ENCODE data around the gene FAM110D. TPM values are rescaled to one million over a fixed set of nuclear protein-coding genes. Genes with fewer than 3 reads are reported as not detected.
A peak's percentile ranks its signal among the peaks of the same experiment; 100 is the strongest.

FAM110D gene
- total and polyA plus RNA-seq, 2 donors (not counting 1 experiment from before 2014, with no cell fraction given): not detected

DNA sequence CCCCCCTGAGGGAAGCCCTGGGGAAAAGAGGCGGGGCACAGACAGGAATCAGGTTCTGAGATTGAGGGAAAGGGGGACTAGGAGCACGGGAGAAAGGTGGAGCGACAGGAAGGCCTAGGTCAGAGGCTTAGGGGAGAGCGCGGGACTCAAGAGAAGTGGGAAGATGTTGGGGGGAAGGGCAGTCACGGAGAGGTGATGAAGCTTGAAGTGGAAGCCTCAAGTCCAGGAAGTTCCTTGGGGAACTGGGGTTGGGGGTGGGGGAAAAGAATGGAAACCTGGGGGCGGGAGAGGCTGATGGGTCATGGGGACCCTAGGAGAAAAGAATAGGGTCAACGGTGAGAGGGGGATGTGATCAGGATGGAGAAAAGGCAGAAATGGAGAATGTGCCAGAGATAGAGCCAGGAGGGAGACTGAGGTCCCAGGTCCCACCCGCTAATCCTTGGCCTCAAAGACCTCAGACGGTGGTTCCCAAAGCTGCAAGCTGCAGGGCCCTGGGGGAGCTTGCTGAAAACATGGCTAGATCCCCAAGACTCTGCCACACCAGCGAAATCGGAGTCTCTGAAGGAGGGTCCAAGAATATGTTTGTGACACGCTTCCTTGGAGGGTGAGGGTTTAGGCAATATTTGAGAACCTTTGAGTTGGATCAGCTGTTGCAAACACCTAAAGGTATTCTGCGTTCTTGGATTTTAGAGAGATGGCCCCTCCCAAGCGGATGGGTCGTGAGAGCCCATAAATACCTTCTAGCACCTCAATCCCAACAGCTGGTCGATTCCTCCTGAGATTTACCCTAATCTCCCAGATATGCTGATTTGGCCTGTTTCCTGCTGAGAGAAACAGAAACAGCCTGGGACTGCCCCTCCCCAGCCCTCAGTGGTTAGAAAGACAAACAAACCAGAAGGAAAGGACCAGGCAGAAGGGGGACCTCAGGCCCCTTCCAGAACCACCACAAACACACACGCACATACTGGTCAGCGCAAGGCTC, 6.3 kb downstream of the FAM110D start:
- Mint-ChIP-seq H3K4me1 (peaks cover 17% of the 10 kb centered on the region), H3K27me3 (peaks cover 9% of the 10 kb centered on the region), H3K9me3 (ENCODE audit: insufficient read depth) (no peaks in the 10 kb centered on the region), H3K27ac (no peak overlapping the region), H3K4me3 (peak overlapping the region; percentile 71)
- H3K27me3 ChIP-seq (replicated peaks in 1 of 4; ENCODE audit: control extremely low read depth in 1 of 4, control insufficient read depth in 3 of 4, insufficient read depth in 4 of 4, low read length in 3 of 4): peaks cover 0 to 38% (median 17%) of the 10 kb centered on the region in 4 experiments
- no peaks in the 10 kb centered on the region for H4K20me1 ChIP-seq (ENCODE audit: control insufficient read depth, insufficient read depth, low read length, poor library complexity, severe bottlenecking)
- H2AFZ ChIP-seq (ENCODE audit: insufficient read depth, low read depth, low read length, poor library complexity, severe bottlenecking): peak overlapping the region; percentile 83
- peaks cover 23 to 28% of the 10 kb centered on the region in 2 donors for H3K4me1 ChIP-seq (ENCODE audit: control insufficient read depth in 2 of 2, insufficient read depth in 2 of 2, low read length in 2 of 2)
- POLR2A ChIA-PET: no interaction called here
- CTCF ChIA-PET: interaction anchor here (1.0 to 1.4 kb wide), 4 partner anchors 20 to 197 kb away, joined by 3 to 5 read pairs (median 3); no protein-coding TSS in a partner anchor
- peaks cover 4% of the 10 kb centered on the region for H3K79me2 ChIP-seq (ENCODE audit: control insufficient read depth, insufficient read depth, low read length)
- ATAC-seq (ENCODE audit: low read depth): no peak
- WGBS (ENCODE audit: insufficient coverage): 62% methylated on average over 14 of the region's 19 CpGs
- H3K9ac ChIP-seq (ENCODE audit: low read length): no peak overlapping the region
- H3K36me3 ChIP-seq (replicated peaks in 1 of 2; ENCODE audit: control extremely low read depth in 1 of 2, control insufficient read depth in 1 of 2, extremely low read depth in 1 of 2, insufficient read depth in 2 of 2, low read length in 1 of 2): no peaks in the 10 kb centered on the region
- intact Hi-C loops (cut with micrococcal nuclease): loop anchor here (1.0 to 5.0 kb wide), 2 partner anchors 60 to 128 kb away; no protein-coding TSS in a partner anchor
- no peak for TF ChIP-seq EZH2 (IDR thresholded peaks at IDR 0.05; ENCODE audit: borderline replicate concordance, insufficient read depth, low read depth, low read length, poor library complexity, severe bottlenecking)
- TF ChIP-seq, protein P1, sequence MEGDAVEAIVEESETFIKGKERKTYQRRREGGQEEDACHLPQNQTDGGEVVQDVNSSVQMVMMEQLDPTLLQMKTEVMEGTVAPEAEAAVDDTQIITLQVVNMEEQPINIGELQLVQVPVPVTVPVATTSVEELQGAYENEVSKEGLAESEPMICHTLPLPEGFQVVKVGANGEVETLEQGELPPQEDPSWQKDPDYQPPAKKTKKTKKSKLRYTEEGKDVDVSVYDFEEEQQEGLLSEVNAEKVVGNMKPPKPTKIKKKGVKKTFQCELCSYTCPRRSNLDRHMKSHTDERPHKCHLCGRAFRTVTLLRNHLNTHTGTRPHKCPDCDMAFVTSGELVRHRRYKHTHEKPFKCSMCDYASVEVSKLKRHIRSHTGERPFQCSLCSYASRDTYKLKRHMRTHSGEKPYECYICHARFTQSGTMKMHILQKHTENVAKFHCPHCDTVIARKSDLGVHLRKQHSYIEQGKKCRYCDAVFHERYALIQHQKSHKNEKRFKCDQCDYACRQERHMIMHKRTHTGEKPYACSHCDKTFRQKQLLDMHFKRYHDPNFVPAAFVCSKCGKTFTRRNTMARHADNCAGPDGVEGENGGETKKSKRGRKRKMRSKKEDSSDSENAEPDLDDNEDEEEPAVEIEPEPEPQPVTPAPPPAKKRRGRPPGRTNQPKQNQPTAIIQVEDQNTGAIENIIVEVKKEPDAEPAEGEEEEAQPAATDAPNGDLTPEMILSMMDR (IDR thresholded peaks at IDR 0.05): no peak
- peaks cover 0 to 3% (median 0%) of the 10 kb centered on the region in 3 donors for H3K9me3 ChIP-seq (ENCODE audit: control extremely low read depth in 1 of 3, control insufficient read depth in 2 of 3, insufficient read depth in 1 of 3, low read length in 2 of 3)
- H3K4me3 ChIP-seq (ENCODE audit: control extremely low read depth in 1 of 5, extremely low read depth in 1 of 5, insufficient read depth in 1 of 5, low read depth in 2 of 5, low read length in 4 of 5): no peak overlapping the region
- no peak overlapping the region for H3K27ac ChIP-seq (ENCODE audit: low read length in 2 of 2)
- no peak for DNase-seq
- peak overlapping the region; percentile 93 for H3K4me2 ChIP-seq (replicated peaks; ENCODE audit: low read depth, low read length, poor library complexity, severe bottlenecking)

Data from B cell (primary cell).